Motor neuron (in vitro differentiated cells): ENCODE measurements around the gene SYNPO. TPM values are rescaled to one million over a fixed set of nuclear protein-coding genes. Genes with fewer than 3 reads are reported as not detected.

Experiments
- total RNA-seq, 8 experiments: library from RNA; unstranded; fragments of 300-600 nt; gene quantifications; 2 replicates each; pipeline versions ENCODE4 v1.2.3 to v1.2.4, GENCODE V29; 2022

Gene SYNPO
- total RNA-seq, 8 experiments from 2014 or later, result 0.27 to 17.5 (median 4.4) TPM

Other genes starting within 250 kb of the SYNPO start
- gene CD74, start 227.8 kb upstream of the SYNPO start, total RNA-seq, result 1 to 10 TPM in 5 of 8 experiments, under 1 TPM in 2, not detected in 1; 0.36 to 3.3 (median 1.7) TPM
- 1,000 to 10,000 TPM; 1,897 to 6,053 (median 4,324) TPM for gene RPS14, start 190.9 kb upstream of the SYNPO start, total RNA-seq
- gene NDST1, start 132.5 kb upstream of the SYNPO start, total RNA-seq, result 10 to 100 TPM; 12.8 to 46.0 (median 28.5) TPM
- 1 to 10 TPM in 7 of 8 experiments, under 1 TPM in 1; 0.87 to 4.7 (median 1.9) TPM for gene MYOZ3, start 20.6 kb downstream of the SYNPO start, total RNA-seq
- gene RBM22, start 60.4 kb downstream of the SYNPO start, total RNA-seq, result 10 to 100 TPM; 26.4 to 52.5 (median 42.5) TPM
- gene DCTN4, start 118.4 kb downstream of the SYNPO start, total RNA-seq, result 10 to 100 TPM; 59.6 to 90.8 (median 77.3) TPM
- gene SMIM3, start 138.1 kb downstream of the SYNPO start, total RNA-seq, result 10 to 100 TPM in 1 of 8 experiments, 1 to 10 TPM in 6, under 1 TPM in 1; 0.97 to 14.5 (median 1.8) TPM
- gene IRGM, start 205.9 kb downstream of the SYNPO start, total RNA-seq, result under 1 TPM in 3 of 8 experiments, not detected in 5; 0.05 to 0.52 (median 0.46) TPM